IMR-90 (cell line): ENCODE data around the gene EIF4E3. TPM values are rescaled to one million over a fixed set of nuclear protein-coding genes. Genes with fewer than 3 reads are reported as not detected.

Experiments
- ATAC-seq: fragments of 200-7000 bp; cut with Tn5 transposase; 2 replicates; pipeline ENCODE4 v1.9.1; 2020; ENCODE audit warnings: low read depth, mild to moderate bottlenecking, moderate library complexity
- BruUV-seq: library from RNA; stranded (reverse); fragments of 400-500 nt; replicated peaks from 2 replicates; lab custom pipeline; 2021; lab: Mats Ljungman, UMichigan
- CTCF ChIA-PET: fragments of 300-600 bp; formaldehyde crosslinking; extraction: SDS; loops from one replicate; lab custom pipeline; 2021; ENCODE audit warnings: antibody characterized with exemption; lab: Yijun Ruan, JAX
- POLR2A ChIA-PET: fragments of 300-600 bp; sonication (Branson Sonifier 250); formaldehyde crosslinking; loops from one replicate; lab custom pipeline; 2022; ENCODE audit warnings: antibody characterized with exemption; ENCODE audit not compliant: unreplicated experiment; lab: Charles Lee
- DNase-seq: peaks from one replicate; pipeline ENCODE4 v3.0.0; 2013
- H2AFZ ChIP-seq: replicated peaks from 2 replicates; pipeline ENCODE3; 2013; ENCODE audit warnings: low read length, mild to moderate bottlenecking; ENCODE audit not compliant: poor library complexity
- H2AK5ac ChIP-seq: 2 replicates; pipeline ENCODE4 v1.6.1; 2013; ENCODE audit warnings: low read depth, low read length, inconsistent platforms
- H2AK9ac ChIP-seq: replicated peaks from 2 replicates; pipeline ENCODE3; 2013; ENCODE audit warnings: mild to moderate bottlenecking, low read depth, low read length, moderate library complexity; ENCODE audit not compliant: poor library complexity
- H2BK120ac ChIP-seq: 2 replicates; pipeline ENCODE4 v1.6.1; 2013; ENCODE audit warnings: low read depth, low read length, inconsistent platforms
- H2BK15ac ChIP-seq: 3 replicates; pipeline ENCODE4 v1.6.1; 2013; ENCODE audit warnings: low read depth, low read length, inconsistent platforms
- H2BK20ac ChIP-seq: 2 replicates; pipeline ENCODE4 v1.6.1; 2013; ENCODE audit warnings: low read depth, mild to moderate bottlenecking, inconsistent platforms, low read length, moderate library complexity
- H2BK5ac ChIP-seq: 2 replicates; pipeline ENCODE4 v1.6.1; 2013; ENCODE audit warnings: mild to moderate bottlenecking, low read depth, low read length, inconsistent platforms; ENCODE audit not compliant: poor library complexity, severe bottlenecking
- H3K14ac ChIP-seq: replicated peaks from 2 replicates; pipeline ENCODE4 v1.6.1; 2013; ENCODE audit warnings: low read depth, low read length, inconsistent platforms
- H3K18ac ChIP-seq: 2 replicates; pipeline ENCODE4 v1.6.1; 2013; ENCODE audit warnings: low read depth, low read length, control low read depth
- H3K23ac ChIP-seq: 2 replicates; pipeline ENCODE4 v1.6.1; 2013; ENCODE audit warnings: low read depth, low read length, inconsistent platforms
- H3K27ac ChIP-seq: 2 replicates; pipeline ENCODE4 v1.5.1; 2013; ENCODE audit warnings: mild to moderate bottlenecking, control low read depth, low read length; ENCODE audit not compliant: insufficient read depth
- H3K27me3 ChIP-seq: 2 replicates; pipeline ENCODE4 v1.6.1; 2013; ENCODE audit warnings: low read length; ENCODE audit not compliant: control insufficient read depth, insufficient read depth
- H3K36me3 ChIP-seq: 2 replicates; pipeline ENCODE4 v1.6.1; 2013; ENCODE audit warnings: low read length, mixed read lengths; ENCODE audit not compliant: control insufficient read depth, insufficient read depth
- H3K4ac ChIP-seq: 2 replicates; pipeline ENCODE4 v1.6.1; 2013; ENCODE audit warnings: low read depth, low read length, inconsistent platforms
- H3K4me1 ChIP-seq: 2 replicates; pipeline ENCODE4 v1.6.1; 2013; ENCODE audit warnings: low read length, mixed read lengths; ENCODE audit not compliant: control insufficient read depth, insufficient read depth
- H3K4me2 ChIP-seq: 2 replicates; pipeline ENCODE4 v1.6.1; 2013; ENCODE audit warnings: low read depth, mild to moderate bottlenecking, control low read depth, low read length, moderate library complexity
- H3K4me3 ChIP-seq: 2 replicates; pipeline ENCODE4 v1.5.1; 2013; ENCODE audit warnings: low read depth, mild to moderate bottlenecking, control low read depth, low read length, moderate library complexity; ENCODE audit not compliant: insufficient read depth
- H3K56ac ChIP-seq: 2 replicates; pipeline ENCODE4 v1.6.1; 2013; ENCODE audit warnings: low read length, inconsistent platforms; ENCODE audit not compliant: insufficient read depth; ENCODE audit errors: extremely low read depth
- H3K79me1 ChIP-seq, 2 experiments: 2 replicates each; pipeline ENCODE4 v1.6.1; 2013; ENCODE audit warnings: low read length in 2 of 2, inconsistent platforms in 1 of 2, low read depth in 1 of 2
- H3K9ac ChIP-seq: 2 replicates; pipeline ENCODE4 v1.6.1; 2013; ENCODE audit warnings: low read depth, low read length, control low read depth
- H3K9me1 ChIP-seq: 2 replicates; pipeline ENCODE4 v1.6.1; 2013; ENCODE audit warnings: low read length, inconsistent platforms; ENCODE audit not compliant: insufficient read depth
- H3K9me3 ChIP-seq: 2 replicates; pipeline ENCODE4 v1.6.1; 2013; ENCODE audit warnings: low read length; ENCODE audit not compliant: control insufficient read depth, insufficient read depth
- H4K20me1 ChIP-seq: 2 replicates; pipeline ENCODE4 v1.6.1; 2013; ENCODE audit warnings: low read length, inconsistent platforms; ENCODE audit not compliant: insufficient read depth
- H4K5ac ChIP-seq: 2 replicates; pipeline ENCODE4 v1.6.1; 2013; ENCODE audit warnings: mild to moderate bottlenecking, low read depth, low read length, control low read depth
- H4K8ac ChIP-seq, 2 experiments: 2 replicates each; pipeline ENCODE4 v1.6.1; 2013; ENCODE audit warnings: low read depth in 2 of 2, low read length in 2 of 2, control low read depth in 1 of 2, inconsistent platforms in 1 of 2
- H4K91ac ChIP-seq: 2 replicates; pipeline ENCODE4 v1.6.1; 2013; ENCODE audit warnings: low read depth, low read length, inconsistent platforms; ENCODE audit not compliant: insufficient read depth
- BHLHE40 ChIP-seq: fragments of 150-350 bp; IDR thresholded peaks from 2 replicates; pipeline ENCODE4 v1.6.1; 2016; ENCODE audit warnings: mild to moderate bottlenecking, low read depth, low read length
- CHD1 ChIP-seq: IDR thresholded peaks from 2 replicates; pipeline ENCODE4 v1.6.1; 2012; ENCODE audit warnings: low read depth, low read length, improper control_type of control experiment
- FOS ChIP-seq: fragments of 150-350 bp; IDR thresholded peaks from 2 replicates; pipeline ENCODE4 v1.6.1; 2016; ENCODE audit warnings: low read depth, low read length
- MAFK ChIP-seq: IDR thresholded peaks from 2 replicates; pipeline ENCODE4 v1.6.1; 2012; ENCODE audit warnings: low read depth, low read length, improper control_type of control experiment
- MAZ ChIP-seq: IDR thresholded peaks from 2 replicates; pipeline ENCODE4 v1.6.1; 2012; ENCODE audit warnings: low read depth, mild to moderate bottlenecking, low read length, improper control_type of control experiment, moderate library complexity, borderline replicate concordance
- NFE2L2 ChIP-seq: fragments of 150-350 bp; IDR thresholded peaks from 2 replicates; pipeline ENCODE4 v1.6.1; 2016; ENCODE audit warnings: low read depth, mild to moderate bottlenecking, low read length
- POLR2A ChIP-seq: IDR thresholded peaks from 2 replicates; pipeline ENCODE4 v1.6.1; 2012; ENCODE audit warnings: mild to moderate bottlenecking, low read depth, low read length
- RAD21 ChIP-seq: IDR thresholded peaks from 2 replicates; pipeline ENCODE4 v1.6.1; 2012; ENCODE audit warnings: low read length, improper control_type of control experiment
- RCOR1 ChIP-seq: IDR thresholded peaks from 2 replicates; pipeline ENCODE4 v1.6.1; 2012; ENCODE audit warnings: mild to moderate bottlenecking, low read length, improper control_type of control experiment; ENCODE audit not compliant: insufficient replicate concordance
- RFX5 ChIP-seq: IDR thresholded peaks from 2 replicates; pipeline ENCODE4 v1.8.0; 2012; ENCODE audit warnings: low read depth, mild to moderate bottlenecking, low read length, moderate library complexity
- WGBS, 2 experiments: methylation state at CpG; one replicate each; pipeline versions ENCODE4 v1.1.5 to v1.1.7; 2013; ENCODE audit warnings: missing lambda C conversion rate in 2 of 2; ENCODE audit not compliant: insufficient read length in 1 of 2; ENCODE audit errors: extremely low coverage in 2 of 2; 5-methylcytosine and 5-hydroxymethylcytosine counted together
- dilution Hi-C: fragments of 300-500 bp; cut with HindIII; formaldehyde crosslinking; loops from one replicate; pipeline ENCODE4 v1.14.3; 2018; ENCODE audit warnings: low sequenced_read_pairs; ENCODE audit not compliant: unreplicated experiment
- in situ Hi-C: fragments of 300-500 bp; cut with MboI; formaldehyde crosslinking; loops from 3 replicates; pipeline ENCODE4 v1.14.3; 2019; ENCODE audit warnings: low sequenced_read_pairs, inconsistent platforms, mixed read lengths
- intact Hi-C: fragments of 100-400 bp; cut with micrococcal nuclease; formaldehyde crosslinking; loops from 2 replicates; pipeline ENCODE4 v1.10.0; 2022
- polyA plus RNA-seq, 3 experiments: library from polyadenylated mRNA; depleted of rRNA; stranded (reverse); fragments of >200 nt; gene quantifications; 2 replicates each; pipeline ENCODE4 v1.2.3, GENCODE V29; 2012; ENCODE audit warnings: low replicate concordance in 1 of 3
- total RNA-seq: library from RNA; depleted of rRNA; stranded (reverse); fragments of >200 nt; gene quantifications from 2 replicates; pipeline ENCODE4 v1.2.3, GENCODE V29; 2012
- TF ChIP-seq, protein P1 (sequence below): conservative IDR thresholded peaks from 2 replicates; pipeline ENCODE4 v1.5.1; 2012; ENCODE audit warnings: mild to moderate bottlenecking, low read depth, low read length, improper control_type of control experiment
- TF ChIP-seq, protein P2 (sequence below): fragments of 150-350 bp; IDR thresholded peaks from 2 replicates; pipeline ENCODE4 v1.6.1; 2017; ENCODE audit warnings: mild to moderate bottlenecking, antibody characterized with exemption, low read length, low read depth
- TF ChIP-seq, protein P3 (sequence below): fragments of 150-350 bp; IDR thresholded peaks from 2 replicates; pipeline ENCODE4 v1.6.1; 2016; ENCODE audit warnings: low read depth, mild to moderate bottlenecking, low read length, moderate library complexity, borderline replicate concordance

The EIF4E3 gene
- total and polyA plus RNA-seq, 2 of the 4 experiments (the other 2 are of a cell fraction): 0.72 to 1.1 TPM

DNA sequence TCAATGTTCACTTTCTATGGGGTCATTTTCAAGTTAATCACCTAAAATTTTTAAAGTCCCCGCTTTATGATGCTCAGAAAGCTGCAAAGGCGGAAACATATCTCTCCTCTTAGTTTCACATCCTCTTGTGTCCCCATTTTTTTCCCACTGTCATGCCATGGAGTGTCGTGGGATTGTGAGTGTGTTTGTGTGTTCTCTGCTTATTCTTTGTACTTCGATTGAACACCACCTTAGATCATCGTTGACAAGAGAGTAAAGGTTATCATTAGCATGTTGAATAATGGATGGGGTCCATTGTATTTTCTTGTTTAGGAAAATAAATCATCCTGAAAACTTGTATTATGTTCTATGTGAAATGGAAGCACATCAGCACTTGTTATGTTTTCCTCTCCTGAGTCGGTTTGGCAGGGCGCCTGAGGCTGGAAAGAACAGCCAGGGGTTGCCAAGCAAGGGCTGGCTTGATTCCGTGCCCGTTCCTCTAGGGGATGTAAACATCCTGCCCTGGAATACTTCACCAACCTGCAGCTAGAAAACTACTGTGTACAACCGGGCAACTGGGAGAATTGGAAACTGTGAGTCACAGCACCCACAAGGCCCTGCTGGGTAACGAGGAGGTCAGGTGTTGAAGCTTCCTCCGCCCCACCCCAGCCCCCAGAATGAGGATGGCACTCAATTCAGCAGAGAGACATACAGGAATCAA lies 67.2 kb downstream of the EIF4E3 start (continued):
- no peak for TF ChIP-seq MAZ

DNA sequence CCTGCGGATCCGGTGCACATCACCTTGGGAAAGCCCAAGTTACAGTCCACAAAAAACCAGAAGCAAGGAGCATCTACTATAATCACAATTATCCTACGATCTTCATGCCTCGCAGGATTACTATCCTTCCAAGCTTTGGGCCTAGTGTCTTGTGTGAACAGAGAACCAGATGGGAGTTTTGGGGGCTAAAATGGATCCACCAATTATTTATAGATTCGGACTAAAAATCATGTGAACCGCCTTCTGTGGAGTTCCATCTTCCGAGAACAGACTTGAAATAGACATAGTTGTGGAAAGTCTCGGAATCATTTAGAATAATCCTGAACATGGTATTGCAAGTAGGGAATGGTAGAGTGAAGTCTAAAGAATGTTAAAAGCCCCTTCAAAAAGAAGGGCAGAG lies 70.1 kb downstream of the EIF4E3 start:
- ChIA-PET POLR2A (no interaction called here), CTCF (interaction anchor here (0.6 to 1.0 kb wide), 2 partner anchors 632 to 1105 kb away, joined by 3 to 4 read pairs; no protein-coding TSS in a partner anchor)
- H2BK15ac ChIP-seq: no peak overlapping the region
- no peak overlapping the region for H3K9ac ChIP-seq
- H2AK5ac ChIP-seq: no peak overlapping the region
- no peaks in the 10 kb centered on the region for H3K9me3 ChIP-seq
- dilution Hi-C loops (no loop called here), in situ Hi-C loops (loop anchor here (10.0 to 25.0 kb wide), 3 partner anchors 350 to 1593 kb away; no protein-coding TSS in a partner anchor), intact Hi-C loops (loop anchor here (10.0 kb wide), 1 partner anchor 600 kb away; no protein-coding TSS in a partner anchor)
- no TSS peak for BruUV-seq
- no peak overlapping the region for H4K8ac ChIP-seq
- no peak overlapping the region for H4K91ac ChIP-seq
- no peak overlapping the region for H2AFZ ChIP-seq
- H3K27ac ChIP-seq: no peak overlapping the region
- H3K27me3 ChIP-seq: peaks cover 3% of the 10 kb centered on the region; the same call in 1 of the 2 replicates
- H3K18ac ChIP-seq: no peak overlapping the region
- no peaks in the 10 kb centered on the region for H3K9me1 ChIP-seq
- no peaks in the 10 kb centered on the region for H4K20me1 ChIP-seq
- no peak for ATAC-seq
- no peak overlapping the region for H4K5ac ChIP-seq
- no peak overlapping the region for H3K14ac ChIP-seq
- H3K4me1 ChIP-seq: 0 out of 2 replicates have a peak, but pooled peaks cover 2% of the 10 kb centered on the region
- no peak overlapping the region for H3K4me3 ChIP-seq
- H2AK9ac ChIP-seq: no peak overlapping the region
- H2BK120ac ChIP-seq: no peak overlapping the region
- TF ChIP-seq, protein P1, sequence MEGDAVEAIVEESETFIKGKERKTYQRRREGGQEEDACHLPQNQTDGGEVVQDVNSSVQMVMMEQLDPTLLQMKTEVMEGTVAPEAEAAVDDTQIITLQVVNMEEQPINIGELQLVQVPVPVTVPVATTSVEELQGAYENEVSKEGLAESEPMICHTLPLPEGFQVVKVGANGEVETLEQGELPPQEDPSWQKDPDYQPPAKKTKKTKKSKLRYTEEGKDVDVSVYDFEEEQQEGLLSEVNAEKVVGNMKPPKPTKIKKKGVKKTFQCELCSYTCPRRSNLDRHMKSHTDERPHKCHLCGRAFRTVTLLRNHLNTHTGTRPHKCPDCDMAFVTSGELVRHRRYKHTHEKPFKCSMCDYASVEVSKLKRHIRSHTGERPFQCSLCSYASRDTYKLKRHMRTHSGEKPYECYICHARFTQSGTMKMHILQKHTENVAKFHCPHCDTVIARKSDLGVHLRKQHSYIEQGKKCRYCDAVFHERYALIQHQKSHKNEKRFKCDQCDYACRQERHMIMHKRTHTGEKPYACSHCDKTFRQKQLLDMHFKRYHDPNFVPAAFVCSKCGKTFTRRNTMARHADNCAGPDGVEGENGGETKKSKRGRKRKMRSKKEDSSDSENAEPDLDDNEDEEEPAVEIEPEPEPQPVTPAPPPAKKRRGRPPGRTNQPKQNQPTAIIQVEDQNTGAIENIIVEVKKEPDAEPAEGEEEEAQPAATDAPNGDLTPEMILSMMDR: no peak
- TF ChIP-seq FOS: no peak
- TF ChIP-seq RCOR1: no peak
- TF ChIP-seq, protein P2, sequence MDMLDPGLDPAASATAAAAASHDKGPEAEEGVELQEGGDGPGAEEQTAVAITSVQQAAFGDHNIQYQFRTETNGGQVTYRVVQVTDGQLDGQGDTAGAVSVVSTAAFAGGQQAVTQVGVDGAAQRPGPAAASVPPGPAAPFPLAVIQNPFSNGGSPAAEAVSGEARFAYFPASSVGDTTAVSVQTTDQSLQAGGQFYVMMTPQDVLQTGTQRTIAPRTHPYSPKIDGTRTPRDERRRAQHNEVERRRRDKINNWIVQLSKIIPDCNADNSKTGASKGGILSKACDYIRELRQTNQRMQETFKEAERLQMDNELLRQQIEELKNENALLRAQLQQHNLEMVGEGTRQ: no peak
- TF ChIP-seq MAFK: no peak
- TF ChIP-seq RFX5: no peak
- TF ChIP-seq BHLHE40: no peak
- no peak for TF ChIP-seq CHD1
- no peak for TF ChIP-seq RAD21
- TF ChIP-seq POLR2A: no peak
- TF ChIP-seq NFE2L2: no peak
- TF ChIP-seq, protein P3, sequence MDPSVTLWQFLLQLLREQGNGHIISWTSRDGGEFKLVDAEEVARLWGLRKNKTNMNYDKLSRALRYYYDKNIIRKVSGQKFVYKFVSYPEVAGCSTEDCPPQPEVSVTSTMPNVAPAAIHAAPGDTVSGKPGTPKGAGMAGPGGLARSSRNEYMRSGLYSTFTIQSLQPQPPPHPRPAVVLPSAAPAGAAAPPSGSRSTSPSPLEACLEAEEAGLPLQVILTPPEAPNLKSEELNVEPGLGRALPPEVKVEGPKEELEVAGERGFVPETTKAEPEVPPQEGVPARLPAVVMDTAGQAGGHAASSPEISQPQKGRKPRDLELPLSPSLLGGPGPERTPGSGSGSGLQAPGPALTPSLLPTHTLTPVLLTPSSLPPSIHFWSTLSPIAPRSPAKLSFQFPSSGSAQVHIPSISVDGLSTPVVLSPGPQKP: no peak
- H3K23ac ChIP-seq: no peak overlapping the region
- H2BK20ac ChIP-seq: no peak overlapping the region
- no peaks in the 10 kb centered on the region for H3K36me3 ChIP-seq
- H3K4me2 ChIP-seq: no peak overlapping the region
- no peaks in the 10 kb centered on the region for H3K79me1 ChIP-seq
- no peak overlapping the region for H2BK5ac ChIP-seq
- no peak overlapping the region for H3K56ac ChIP-seq
- no peak for DNase-seq
- no peak overlapping the region for H3K4ac ChIP-seq
- WGBS, 2 experiments: 100% methylated on average over 3 of the region's 8 CpGs; no CpG with 5 or more reads in 1 of the 2 experiments
